ENCODE results near the gene IRAK1. TPM values are rescaled to one million over a fixed set of nuclear protein-coding genes. Genes with fewer than 3 reads are reported as not detected.

Gene IRAK1
- total RNA-seq, 1 experiment from 2014 or later = 432 TPM

- no TSS peak for BruUV-seq (replicated peaks)
- ChIA-PET POLR2A (no interaction called here), CTCF (no interaction called here)
- Histone ChIP-seq H3K27ac (ENCODE audit: low read length) (no peak overlapping the region), H3K4me3 (ENCODE audit: low read depth in 2 of 2, low read length in 2 of 2) (no peak overlapping the region), H3K27me3 (ENCODE audit: control insufficient read depth, insufficient read depth, low read length) (no peaks in the 10 kb centered on the region), H3K36me3 (ENCODE audit: control insufficient read depth, insufficient read depth, low read length) (peaks cover 10% of the 10 kb centered on the region), H3K4me1 (ENCODE audit: control insufficient read depth, insufficient read depth, low read length) (no peaks in the 10 kb centered on the region), H3K9me3 (ENCODE audit: control insufficient read depth, insufficient read depth, low read depth, low read length) (no peaks in the 10 kb centered on the region)
- TF ChIP-seq REST (IDR thresholded peaks at IDR 0.05; ENCODE audit: insufficient read depth in 1 of 2, low read depth in 2 of 2, low read length in 1 of 2) = no peak
- TF ChIP-seq TCF7L2 (IDR thresholded peaks at IDR 0.05; ENCODE audit: low read depth, low read length) = no peak
- TF ChIP-seq, protein P1, sequence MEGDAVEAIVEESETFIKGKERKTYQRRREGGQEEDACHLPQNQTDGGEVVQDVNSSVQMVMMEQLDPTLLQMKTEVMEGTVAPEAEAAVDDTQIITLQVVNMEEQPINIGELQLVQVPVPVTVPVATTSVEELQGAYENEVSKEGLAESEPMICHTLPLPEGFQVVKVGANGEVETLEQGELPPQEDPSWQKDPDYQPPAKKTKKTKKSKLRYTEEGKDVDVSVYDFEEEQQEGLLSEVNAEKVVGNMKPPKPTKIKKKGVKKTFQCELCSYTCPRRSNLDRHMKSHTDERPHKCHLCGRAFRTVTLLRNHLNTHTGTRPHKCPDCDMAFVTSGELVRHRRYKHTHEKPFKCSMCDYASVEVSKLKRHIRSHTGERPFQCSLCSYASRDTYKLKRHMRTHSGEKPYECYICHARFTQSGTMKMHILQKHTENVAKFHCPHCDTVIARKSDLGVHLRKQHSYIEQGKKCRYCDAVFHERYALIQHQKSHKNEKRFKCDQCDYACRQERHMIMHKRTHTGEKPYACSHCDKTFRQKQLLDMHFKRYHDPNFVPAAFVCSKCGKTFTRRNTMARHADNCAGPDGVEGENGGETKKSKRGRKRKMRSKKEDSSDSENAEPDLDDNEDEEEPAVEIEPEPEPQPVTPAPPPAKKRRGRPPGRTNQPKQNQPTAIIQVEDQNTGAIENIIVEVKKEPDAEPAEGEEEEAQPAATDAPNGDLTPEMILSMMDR (IDR thresholded peaks at IDR 0.05) = no peak
- no peak for TF ChIP-seq POLR2AphosphoS5 (IDR thresholded peaks at IDR 0.05; ENCODE audit: low read depth, low read length)
- TF ChIP-seq SIN3A (IDR thresholded peaks at IDR 0.05; ENCODE audit: borderline replicate concordance, insufficient read depth, low read depth, low read length) = no peak
- intact Hi-C loops (cut with micrococcal nuclease; ENCODE audit: unreplicated experiment) (no loop called here), in situ Hi-C loops (cut with HindIII; ENCODE audit: low pct_unique_long_range_greater_than_20kb, low sequenced_read_pairs) (no loop called here)
- ATAC-seq = no peak
- DNase-seq (ENCODE audit: low read depth, low spot score) = no peak
These were observed 58.9 kb downstream of the IRAK1 start for GRCh38 chrX:153960786-153961185.

Small RNAs within 50 kb of the gene (microRNA-seq; reads per million reads assigned to microRNA genes)
- gene MIR3202-1 (ENCODE audit: unreplicated experiment) (not detected), gene MIR3202-2 (ENCODE audit: unreplicated experiment) (not detected), gene MIR718 (ENCODE audit: unreplicated experiment) (not detected)

Other genes with a start within 250 kb of the IRAK1 start
- 1.6 TPM for gene SRPK3, start 238.9 kb downstream of the IRAK1 start, total RNA-seq (2021; ENCODE audit: unreplicated experiment)
- gene IDH3G, start 225.5 kb downstream of the IRAK1 start, total RNA-seq (2021; ENCODE audit: unreplicated experiment) = 89.4 TPM
- 504 TPM for gene SSR4, start 225.2 kb downstream of the IRAK1 start, total RNA-seq (2021; ENCODE audit: unreplicated experiment)
- 37.2 TPM for gene PDZD4, start 189.4 kb downstream of the IRAK1 start, total RNA-seq (2021; ENCODE audit: unreplicated experiment)
- 819 TPM for gene L1CAM, start 133.7 kb downstream of the IRAK1 start, total RNA-seq (2021; ENCODE audit: unreplicated experiment)
- gene AVPR2, start 115.2 kb downstream of the IRAK1 start, total RNA-seq (2021; ENCODE audit: unreplicated experiment) = 10.6 TPM
- gene ARHGAP4, start 93.6 kb downstream of the IRAK1 start, total RNA-seq (2021; ENCODE audit: unreplicated experiment) = 225 TPM
- gene NAA10, start 84.9 kb downstream of the IRAK1 start, total RNA-seq (2021; ENCODE audit: unreplicated experiment) = 246 TPM
- gene RENBP, start 75.3 kb downstream of the IRAK1 start, total RNA-seq (2021; ENCODE audit: unreplicated experiment) = 0.62 TPM
- gene HCFC1, start 48.1 kb downstream of the IRAK1 start, total RNA-seq (2021; ENCODE audit: unreplicated experiment) = 113 TPM
- 15.7 TPM for gene TMEM187, start 47.1 kb downstream of the IRAK1 start, total RNA-seq (2021; ENCODE audit: unreplicated experiment)
- 88.9 TPM for gene MECP2, start 77.8 kb upstream of the IRAK1 start, total RNA-seq (2021; ENCODE audit: unreplicated experiment)
- gene OPN1LW, start 124.3 kb upstream of the IRAK1 start, total RNA-seq (2021; ENCODE audit: unreplicated experiment) = not detected
- not detected for gene OPN1MW, start 162.7 kb upstream of the IRAK1 start, total RNA-seq (2021; ENCODE audit: unreplicated experiment)
- not detected for gene OPN1MW2, start 199.9 kb upstream of the IRAK1 start, total RNA-seq (2021; ENCODE audit: unreplicated experiment)
- gene OPN1MW3, start 237.7 kb upstream of the IRAK1 start, total RNA-seq (2021; ENCODE audit: unreplicated experiment) = not detected

Measured in Panc1 (cell line).